Adrenal gland (tissue), 12 donors: ENCODE results near the gene CDON. TPM values are rescaled to one million over a fixed set of nuclear protein-coding genes. Genes with fewer than 3 reads are reported as not detected.

Source experiments
- DNase-seq, 7 donors: peaks; one replicate each; pipeline ENCODE4 v3.0.0-alpha.2; 2019 to 2020
- H3K27ac ChIP-seq, 5 donors: fragments of 200-600 bp; sonication (generic) in 4 of 5; 1 replicate in 3 of 5; 2 replicates in 2 of 5; pipeline versions ENCODE4 v1.5.1 to v1.8.0; 2016 to 2020; ENCODE audit warnings: mild to moderate bottlenecking in 1 of 5
- H3K27me3 ChIP-seq: fragments of 200-600 bp; 2 replicates; pipeline ENCODE4 v1.8.0; 2021
- H3K36me3 ChIP-seq, 2 donors: fragments of 200-600 bp; replicated peaks in 1 of 2; 1 replicate in 1 of 2; 2 replicates in 1 of 2; pipeline versions ENCODE4 v1.5.1 to v1.8.0; 2018 to 2022
- H3K4me1 ChIP-seq, 2 donors: fragments of 200-600 bp; replicated peaks in 1 of 2; 1 replicate in 1 of 2; 2 replicates in 1 of 2; pipeline versions ENCODE4 v1.5.1 to v1.8.0; 2018 to 2021
- H3K4me3 ChIP-seq, 4 donors: fragments of 200-600 bp; sonication (generic) in 3 of 4; one replicate each; pipeline ENCODE4 v1.5.1; 2016 to 2018
- H3K9me3 ChIP-seq, 3 donors: fragments of 200-600 bp; sonication (generic) in 1 of 3; replicated peaks in 1 of 3; 1 replicate in 2 of 3; 2 replicates in 1 of 3; pipeline versions ENCODE4 v1.5.1 to v1.8.0; 2016 to 2021
- CTCF ChIP-seq, 6 experiments: fragments of 450-650 bp in 4 of 6; fragments of 200-600 bp in 2 of 6; sonication (generic) in 1 of 6; IDR thresholded peaks; 1 replicate in 5 of 6; 2 replicates in 1 of 6; pipeline versions ENCODE4 v1.5.1 to v1.8.0; 2016 to 2021; ENCODE audit warnings: antibody characterized with exemption in 6 of 6, mild to moderate bottlenecking in 2 of 6, moderate library complexity in 1 of 6
- POLR2A ChIP-seq, 2 donors: fragments of 450-650 bp; IDR thresholded peaks; one replicate each; pipeline ENCODE4 v1.6.1; 2017; ENCODE audit warnings: antibody characterized with exemption in 2 of 2, mild to moderate bottlenecking in 2 of 2, moderate library complexity in 1 of 2
- WGBS, 4 donors: extraction: QIAGEN DNeasy Blood & Tissue Kit in 2 of 4; methylation state at CpG; one replicate each; pipeline versions ENCODE4 v1.1.5 to v1.1.7; 2013 to 2017; 5-methylcytosine and 5-hydroxymethylcytosine counted together
- intact Hi-C, 2 donors: fragments of 100-400 bp; cut with DNase I; formaldehyde crosslinking; loops; one replicate each; pipeline versions ENCODE4 v1.14.1 to v1.15.0; 2022 to 2023
- polyA plus RNA-seq, 3 donors: library from polyadenylated mRNA; stranded (reverse); fragments of 200-250 nt in 2 of 3; fragments of 350-450 nt in 1 of 3; fragmentation: Illumina TruSeq in 1 of 3; extraction: RNeasy Lipid Tissue Mini Kit (QIAGEN cat#74804) in 1 of 3; gene quantifications; one replicate each; pipeline ENCODE4 v1.2.3, GENCODE V29; 2013 to 2014
- total RNA-seq, 9 donors: library from RNA; depleted of rRNA in 4 of 9; stranded (reverse); fragments of >200 nt in 4 of 9; fragments of 120-200 nt in 1 of 9; fragmentation: NEBNext Ultra II Directional in 1 of 9; extraction: Animal tissue kit (Norgen Biotek cat#: 25700) in 1 of 9; gene quantifications; one replicate each; pipeline versions ENCODE4 v1.1.0 to v1.2.4, GENCODE V29; 2013 to 2023
- donor health status: healthy with polysubstance abuse.
- donor health status: Bipolar disorder and iron deficiency.
- donor health status: DM: yes; HTN: yes; CAD: no.
- donor health status: DM: no; HTN: no; CAD: no.
- donor health status: DM: no; HTN: no; CAD: no.
- donor health status: DM: yes; HTN: yes; CAD: no.

Gene CDON
- total and polyA plus RNA-seq, 12 donors, result 0.90 to 12.1 (median 3.9) TPM

- WGBS, 4 donors, result 72 to 78% (median 75%) methylated on average over 3 of the region's 3 CpGs
- intact Hi-C loops, result no loop called here
- Histone ChIP-seq H3K27ac (no peak overlapping the region), H3K4me3 (no peak overlapping the region), H3K4me1 (no peaks in the 10 kb centered on the region), H3K27me3 (no peaks in the 10 kb centered on the region), H3K9me3 (no peaks in the 10 kb centered on the region), H3K36me3 (no peaks in the 10 kb centered on the region)
- TF ChIP-seq CTCF (IDR thresholded peaks at IDR 0.05) (no peak), POLR2A (IDR thresholded peaks at IDR 0.05) (no peak)
- no peak for DNase-seq
Observed at GRCh38 chr11:126051117-126051516, 11.5 kb downstream of the CDON start.

DNA sequence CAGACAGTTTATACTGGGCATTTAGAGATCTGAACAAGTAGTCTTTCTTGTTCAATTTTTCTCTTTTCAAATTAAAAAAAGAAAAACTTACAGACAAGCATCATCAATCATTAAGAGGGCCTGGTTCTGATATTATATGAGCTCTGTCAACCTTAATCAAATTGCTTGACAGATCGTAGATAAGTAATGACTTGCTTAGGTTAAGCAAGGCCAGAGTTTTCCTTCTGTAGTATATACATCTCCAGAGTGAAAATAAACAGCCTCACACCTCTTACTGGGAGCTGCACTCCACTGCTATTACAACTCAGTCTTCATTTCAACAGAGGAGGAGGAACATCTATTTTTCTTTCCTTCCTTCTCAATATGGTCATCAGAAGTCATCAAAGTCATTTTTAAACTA, 13.5 kb downstream of the CDON start:
- H3K4me3 ChIP-seq, result no peak overlapping the region
- H3K4me1 ChIP-seq, result no peaks in the 10 kb centered on the region
- no peak for TF ChIP-seq POLR2A (IDR thresholded peaks at IDR 0.05)
- TF ChIP-seq CTCF (IDR thresholded peaks at IDR 0.05), result no peak
- DNase-seq, result no peak
- H3K27me3 ChIP-seq, result no peaks in the 10 kb centered on the region
- intact Hi-C loops, result no loop called here
- no peaks in the 10 kb centered on the region for H3K9me3 ChIP-seq
- no peak overlapping the region for H3K27ac ChIP-seq
- 57 to 88% (median 68%) methylated on average over 1 of the region's 1 CpG for WGBS, 4 donors
- no peaks in the 10 kb centered on the region for H3K36me3 ChIP-seq

- no peak overlapping the region for H3K27ac ChIP-seq
- no peak for TF ChIP-seq CTCF (IDR thresholded peaks at IDR 0.05)
- TF ChIP-seq POLR2A (IDR thresholded peaks at IDR 0.05), result no peak
- no peaks in the 10 kb centered on the region for H3K9me3 ChIP-seq
- no peaks in the 10 kb centered on the region for H3K4me1 ChIP-seq
- no peaks in the 10 kb centered on the region for H3K27me3 ChIP-seq
- intact Hi-C loops, result no loop called here
- no peak for DNase-seq
- H3K4me3 ChIP-seq, result no peak overlapping the region
- H3K36me3 ChIP-seq, result no peaks in the 10 kb centered on the region
- WGBS, 4 donors, result 64 to 80% (median 70%) methylated on average over 5 of the region's 5 CpGs
Observed at GRCh38 chr11:126048197-126048596, 14.5 kb downstream of the CDON start.

DNA sequence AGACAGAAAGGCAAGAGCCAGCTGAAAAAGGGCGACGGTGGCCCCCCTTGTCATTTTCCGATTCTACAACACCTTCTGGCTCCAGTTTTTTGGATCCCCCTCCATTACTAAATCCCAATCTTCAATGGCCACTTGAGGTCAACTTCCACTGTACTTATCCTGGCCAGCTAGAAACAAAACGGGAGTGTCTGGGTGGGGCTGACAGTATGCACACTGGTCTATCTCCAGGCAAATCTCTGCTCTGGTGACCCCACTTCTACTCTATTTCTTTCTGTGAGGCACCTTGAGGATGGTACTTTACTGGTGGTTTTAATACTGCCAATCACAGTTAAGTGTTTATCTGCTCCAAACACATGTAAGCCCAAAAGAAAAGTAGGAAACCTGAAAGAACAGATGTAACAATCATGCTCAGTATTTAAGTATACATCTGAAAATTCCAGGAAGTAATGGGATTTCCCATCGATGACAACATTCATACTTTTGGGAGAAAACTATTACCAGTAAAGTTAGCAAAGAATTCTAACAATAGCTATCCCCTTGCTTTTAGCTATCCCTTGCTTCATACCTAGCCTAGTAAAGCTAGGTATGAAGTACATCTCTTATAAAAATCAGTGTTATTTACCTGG, 16.0 kb downstream of the CDON start:
- no peak for DNase-seq
- H3K9me3 ChIP-seq, result no peaks in the 10 kb centered on the region
- 75 to 88% (median 76%) methylated on average over 5 of the region's 5 CpGs for WGBS, 4 donors
- H3K27ac ChIP-seq, result no peak overlapping the region
- intact Hi-C loops, result no loop called here
- H3K27me3 ChIP-seq, result no peaks in the 10 kb centered on the region
- H3K4me1 ChIP-seq, result no peaks in the 10 kb centered on the region
- H3K4me3 ChIP-seq, result no peak overlapping the region
- TF ChIP-seq POLR2A (IDR thresholded peaks at IDR 0.05) (no peak), CTCF (IDR thresholded peaks at IDR 0.05) (no peak)
- no peaks in the 10 kb centered on the region for H3K36me3 ChIP-seq
